B cell (primary cell): Measurements from ENCODE around the gene PRTFDC1. TPM values are rescaled to one million over a fixed set of nuclear protein-coding genes. Genes with fewer than 3 reads are reported as not detected.

Experiments
- ATAC-seq: fragments of 200-7000 bp; cut with Tn5 transposase; one replicate; pipeline ENCODE4 v1.10.0; 2021; ENCODE audit warnings: low read depth, mild to moderate bottlenecking, moderate number of reproducible peaks, moderate library complexity
- CTCF ChIA-PET: fragments of 350-600 bp; sonication (Branson Sonifier 250); formaldehyde crosslinking; loops from one replicate; lab custom pipeline; 2021; ENCODE audit warnings: antibody characterized with exemption, inconsistent platforms; lab: Charles Lee
- POLR2A ChIA-PET: fragments of 350-600 bp; sonication (Branson Sonifier 250); formaldehyde crosslinking; loops from one replicate; lab custom pipeline; 2021; ENCODE audit warnings: antibody characterized with exemption; lab: Charles Lee
- DNase-seq: peaks from one replicate; pipeline ENCODE4 v3.0.0; 2013
- H2AFZ ChIP-seq: 2 replicates; pipeline ENCODE4 v1.6.1; 2012; ENCODE audit warnings: mild to moderate bottlenecking, low read depth, low read length; ENCODE audit not compliant: insufficient read depth, poor library complexity, severe bottlenecking
- H3K27ac ChIP-seq, 2 donors: 1 replicate in 1 of 2; 2 replicates in 1 of 2; pipeline ENCODE4 v1.5.1; 2012 to 2013; ENCODE audit warnings: low read length in 2 of 2, mild to moderate bottlenecking in 2 of 2, moderate library complexity in 1 of 2
- H3K27me3 ChIP-seq, 4 experiments: fragments of 200-600 bp in 1 of 4; sonication (generic) in 1 of 4; replicated peaks in 1 of 4; 1 replicate in 2 of 4; 2 replicates in 2 of 4; pipeline versions ENCODE4 v1.6.1 to v1.7.0; 2013 to 2016; ENCODE audit warnings: low read length in 3 of 4, mild to moderate bottlenecking in 2 of 4, mixed read lengths in 1 of 4, moderate library complexity in 1 of 4; ENCODE audit not compliant: insufficient read depth in 4 of 4, control insufficient read depth in 3 of 4; ENCODE audit errors: control extremely low read depth in 1 of 4
- H3K36me3 ChIP-seq, 2 experiments: replicated peaks in 1 of 2; 1 replicate in 1 of 2; 2 replicates in 1 of 2; pipeline versions ENCODE4 v1.6.1 to v1.7.1; 2013; ENCODE audit warnings: low read length in 1 of 2; ENCODE audit not compliant: insufficient read depth in 2 of 2, control insufficient read depth in 1 of 2; ENCODE audit errors: control extremely low read depth in 1 of 2, extremely low read depth in 1 of 2
- H3K4me1 ChIP-seq, 2 donors: fragments of 200-600 bp in 1 of 2; sonication (generic) in 1 of 2; 1 replicate in 1 of 2; 2 replicates in 1 of 2; pipeline versions ENCODE4 v1.5.1 to v1.6.1; 2013 to 2017; ENCODE audit warnings: low read length in 2 of 2; ENCODE audit not compliant: control insufficient read depth in 2 of 2, insufficient read depth in 2 of 2
- H3K4me2 ChIP-seq: replicated peaks from 2 replicates; pipeline ENCODE3; 2012; ENCODE audit warnings: mild to moderate bottlenecking, low read depth, low read length; ENCODE audit not compliant: poor library complexity, severe bottlenecking
- H3K4me3 ChIP-seq, 5 experiments: fragments of 200-600 bp in 1 of 5; sonication (generic) in 1 of 5; 1 replicate in 3 of 5; 2 replicates in 2 of 5; pipeline versions ENCODE4 v1.5.1 to v1.7.0; 2011 to 2016; ENCODE audit warnings: low read length in 4 of 5, mild to moderate bottlenecking in 4 of 5, low read depth in 2 of 5, control low read depth in 1 of 5, moderate library complexity in 1 of 5; ENCODE audit not compliant: insufficient read depth in 1 of 5; ENCODE audit errors: control extremely low read depth in 1 of 5, extremely low read depth in 1 of 5
- H3K79me2 ChIP-seq: fragments of 200-600 bp; sonication (generic); one replicate; pipeline ENCODE4 v1.6.0; 2016; ENCODE audit warnings: low read length; ENCODE audit not compliant: control insufficient read depth, insufficient read depth
- H3K9ac ChIP-seq: fragments of 200-600 bp; sonication (generic); 2 replicates; pipeline ENCODE4 v1.6.1; 2017; ENCODE audit warnings: mild to moderate bottlenecking, low read length, moderate library complexity
- H3K9me3 ChIP-seq, 3 donors: one replicate each; pipeline versions ENCODE4 v1.6.1 to v1.7.1; 2013; ENCODE audit warnings: low read length in 2 of 3; ENCODE audit not compliant: control insufficient read depth in 2 of 3, insufficient read depth in 1 of 3; ENCODE audit errors: control extremely low read depth in 1 of 3
- H4K20me1 ChIP-seq: 2 replicates; pipeline ENCODE4 v1.6.0; 2012; ENCODE audit warnings: mild to moderate bottlenecking, low read length; ENCODE audit not compliant: insufficient read depth, control insufficient read depth, poor library complexity, severe bottlenecking
- H3K27ac Mint-ChIP-seq: one replicate; pipeline ENCODE4 v1.8.0; 2021; ENCODE audit warnings: mixed read lengths
- H3K27me3 Mint-ChIP-seq: one replicate; pipeline ENCODE4 v1.8.0; 2021; ENCODE audit warnings: mixed read lengths
- H3K4me1 Mint-ChIP-seq: one replicate; pipeline ENCODE4 v1.8.0; 2021; ENCODE audit warnings: mixed read lengths
- H3K4me3 Mint-ChIP-seq: one replicate; pipeline ENCODE4 v1.8.0; 2021; ENCODE audit warnings: mixed read lengths
- H3K9me3 Mint-ChIP-seq: one replicate; pipeline ENCODE4 v1.8.0; 2022; ENCODE audit warnings: mixed read lengths; ENCODE audit not compliant: insufficient read depth
- CTCF ChIP-seq: fragments of 200-600 bp; IDR thresholded peaks from one replicate; pipeline ENCODE4 v1.8.0; 2022; ENCODE audit warnings: antibody characterized with exemption, mild to moderate bottlenecking
- EZH2 ChIP-seq: IDR thresholded peaks from 2 replicates; pipeline ENCODE4 v1.6.1; 2012; ENCODE audit warnings: borderline replicate concordance, low read depth, mild to moderate bottlenecking, moderate library complexity, low read length; ENCODE audit not compliant: insufficient read depth, poor library complexity, severe bottlenecking
- WGBS: methylation state at CpG from one replicate; pipeline ENCODE4 v1.1.5; 2013; ENCODE audit warnings: missing lambda C conversion rate; ENCODE audit not compliant: insufficient coverage; 5-methylcytosine and 5-hydroxymethylcytosine counted together
- intact Hi-C: fragments of 100-400 bp; cut with micrococcal nuclease; formaldehyde crosslinking; loops from one replicate; pipeline ENCODE4 v1.10.0; 2022
- polyA plus RNA-seq: library from polyadenylated mRNA; depleted of rRNA; stranded (reverse); fragments of >200 nt; gene quantifications from 2 replicates; pipeline ENCODE4 v1.2.3, GENCODE V29; 2012
- total RNA-seq, 2 donors: library from RNA; stranded (reverse); fragments of 120-200 nt in 1 of 2; gene quantifications; 1 replicate in 1 of 2; 2 replicates in 1 of 2; pipeline versions ENCODE4 v1.2.3 to v1.2.4, GENCODE V29; 2013 to 2022

The PRTFDC1 gene
- total and polyA plus RNA-seq, 2 donors (not counting 1 experiment from before 2014, with no cell fraction given) = 0.63 TPM; not detected in 1

DNA sequence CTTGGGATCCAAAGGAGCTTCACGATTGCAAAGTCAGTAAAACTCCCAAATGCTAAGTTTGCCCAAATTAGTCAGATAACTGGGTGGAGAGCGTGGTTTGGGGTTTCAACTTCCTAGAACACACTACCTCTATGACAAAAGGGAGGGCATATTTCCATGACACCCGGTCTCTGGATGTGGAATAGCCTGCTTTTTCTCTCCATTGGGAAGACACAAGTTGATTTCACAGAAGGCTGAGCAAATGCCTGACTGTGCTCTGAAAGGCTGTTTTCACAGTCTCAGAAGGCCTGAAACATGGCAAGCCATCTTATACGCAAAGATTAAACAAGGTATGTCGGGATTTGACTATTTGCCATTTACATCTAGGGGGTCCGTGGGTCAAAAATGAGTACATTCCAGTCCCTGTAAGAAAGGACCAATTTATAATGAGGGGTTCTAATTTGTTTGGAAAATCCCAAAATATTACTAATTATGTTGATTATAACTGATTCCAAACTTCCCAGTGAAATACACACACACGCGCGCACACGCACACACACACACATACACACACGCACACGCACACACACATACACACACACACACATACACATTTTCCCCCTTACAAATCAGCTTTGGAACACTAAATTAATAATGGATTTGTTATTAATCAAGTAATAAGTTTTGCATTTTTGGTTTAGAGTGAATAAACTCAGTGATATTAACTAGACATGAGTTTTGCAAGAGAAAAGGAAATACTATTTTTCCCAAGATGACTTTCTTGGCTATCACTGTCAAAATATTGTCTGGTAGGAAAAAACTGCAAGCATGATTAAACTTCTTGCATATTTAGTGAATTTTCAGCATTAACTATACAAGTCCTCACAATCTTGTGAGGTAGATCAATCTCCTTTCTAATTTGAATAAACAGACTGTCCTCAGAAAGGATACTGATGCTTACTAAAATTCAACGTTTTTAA, 105.0 kb downstream of the PRTFDC1 start:
- Mint-ChIP-seq H3K27ac (no peak overlapping the region), H3K4me1 (peaks cover 6% of the 10 kb centered on the region), H3K9me3 (no peaks in the 10 kb centered on the region), H3K27me3 (peaks cover 19% of the 10 kb centered on the region), H3K4me3 (no peak overlapping the region)
- H3K4me2 ChIP-seq = no peak overlapping the region
- ChIA-PET CTCF (no interaction called here), POLR2A (no interaction called here)
- no peak overlapping the region for H3K27ac ChIP-seq
- ATAC-seq = no peak
- no peaks in the 10 kb centered on the region for H3K36me3 ChIP-seq
- H3K4me3 ChIP-seq = no peak overlapping the region
- H3K4me1 ChIP-seq = peaks cover 0 to 4% of the 10 kb centered on the region in 2 donors
- H4K20me1 ChIP-seq = no peaks in the 10 kb centered on the region
- WGBS = 93% methylated on average over 4 of the region's 13 CpGs
- H2AFZ ChIP-seq = no peak overlapping the region
- H3K79me2 ChIP-seq = no peaks in the 10 kb centered on the region
- no peaks in the 10 kb centered on the region for H3K27me3 ChIP-seq
- peaks cover 0 to 6% (median 0%) of the 10 kb centered on the region in 3 donors for H3K9me3 ChIP-seq
- intact Hi-C loops = no loop called here
- TF ChIP-seq CTCF (no peak), EZH2 (no peak)
- no peak overlapping the region for H3K9ac ChIP-seq
- no peak for DNase-seq

GRCh38 chr10:24844742-24845141, 107.7 kb downstream of the PRTFDC1 start:
- no peaks in the 10 kb centered on the region for H3K27me3 ChIP-seq
- peaks cover 13% of the 10 kb centered on the region for H3K27me3 Mint-ChIP-seq
- H3K9me3 Mint-ChIP-seq = no peaks in the 10 kb centered on the region
- TF ChIP-seq EZH2 = no peak
- no peak for TF ChIP-seq CTCF
- ATAC-seq = no peak
- H3K79me2 ChIP-seq = no peaks in the 10 kb centered on the region
- H3K36me3 ChIP-seq = no peaks in the 10 kb centered on the region
- H3K4me3 ChIP-seq = no peak overlapping the region
- H3K4me1 ChIP-seq = no peaks in the 10 kb centered on the region
- DNase-seq = no peak
- POLR2A ChIA-PET = no interaction called here
- H2AFZ ChIP-seq = no peak overlapping the region
- no peak overlapping the region for H3K4me2 ChIP-seq
- no peaks in the 10 kb centered on the region for H4K20me1 ChIP-seq
- H3K4me1 Mint-ChIP-seq = no peaks in the 10 kb centered on the region
- H3K9me3 ChIP-seq = peaks cover 0 to 6% (median 0%) of the 10 kb centered on the region in 3 donors
- CTCF ChIA-PET = no interaction called here
- no peak overlapping the region for H3K9ac ChIP-seq
- WGBS = 47% methylated on average over 1 of the region's 2 CpGs
- no peak overlapping the region for H3K4me3 Mint-ChIP-seq
- intact Hi-C loops = no loop called here
- no peak overlapping the region for H3K27ac Mint-ChIP-seq
- H3K27ac ChIP-seq = no peak overlapping the region
